Amniotic stem cell (primary cell): ENCODE data around the gene PIP4K2B.
A peak's percentile ranks its signal among the peaks of the same experiment; 100 is the strongest.

Experiments
- DNase-seq: peaks from one replicate; lab custom pipeline; 2025; lab: John Stamatoyannopoulos, UW

Gene PIP4K2B

DNA sequence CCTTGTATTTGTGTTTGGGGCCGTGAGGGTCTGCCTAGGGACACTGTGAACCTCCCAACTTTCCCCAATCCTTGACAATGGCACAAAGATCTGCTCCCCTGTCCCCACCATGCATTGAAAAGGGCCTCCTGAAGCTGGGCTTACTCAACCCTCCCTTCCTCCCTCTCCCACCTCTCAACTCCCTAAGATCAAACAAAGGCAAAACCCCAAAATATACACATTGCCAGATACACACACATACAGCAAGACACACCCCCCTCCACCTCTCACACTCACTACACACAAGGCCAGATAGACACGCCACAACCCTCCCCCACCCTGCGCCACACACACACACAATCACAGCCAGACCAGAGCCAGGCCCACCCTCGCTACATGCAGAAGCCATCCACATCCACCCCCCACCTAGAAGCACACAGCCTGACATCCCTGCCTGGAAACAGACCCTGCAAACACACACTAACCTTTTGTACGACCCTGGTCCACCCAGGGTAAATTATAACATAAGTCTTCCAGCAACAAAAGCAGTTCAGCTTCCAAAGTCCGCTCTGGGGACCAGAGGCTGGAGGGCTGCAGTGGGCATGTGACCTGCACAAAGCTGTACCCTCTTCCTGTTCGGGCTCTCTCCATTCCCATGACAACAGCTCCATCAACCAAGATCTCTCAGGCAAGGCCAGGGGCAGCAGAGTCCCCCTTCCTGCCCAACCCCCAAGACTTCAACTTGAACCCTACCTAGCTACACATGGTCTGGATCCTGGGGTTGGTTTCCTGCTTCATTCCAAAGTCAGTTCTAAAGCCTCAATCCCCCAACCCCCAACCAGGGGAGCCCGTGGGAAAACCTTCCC is 53.1 kb downstream of the PIP4K2B start:
- no peak for DNase-seq

- DNase-seq, result no peak
Measured at GRCh38 chr17:38745545-38745944, 53.8 kb downstream of the PIP4K2B start.

GRCh38 chr17:38743556-38744171 is 55.7 kb downstream of the PIP4K2B start:
- no peak for DNase-seq

DNA sequence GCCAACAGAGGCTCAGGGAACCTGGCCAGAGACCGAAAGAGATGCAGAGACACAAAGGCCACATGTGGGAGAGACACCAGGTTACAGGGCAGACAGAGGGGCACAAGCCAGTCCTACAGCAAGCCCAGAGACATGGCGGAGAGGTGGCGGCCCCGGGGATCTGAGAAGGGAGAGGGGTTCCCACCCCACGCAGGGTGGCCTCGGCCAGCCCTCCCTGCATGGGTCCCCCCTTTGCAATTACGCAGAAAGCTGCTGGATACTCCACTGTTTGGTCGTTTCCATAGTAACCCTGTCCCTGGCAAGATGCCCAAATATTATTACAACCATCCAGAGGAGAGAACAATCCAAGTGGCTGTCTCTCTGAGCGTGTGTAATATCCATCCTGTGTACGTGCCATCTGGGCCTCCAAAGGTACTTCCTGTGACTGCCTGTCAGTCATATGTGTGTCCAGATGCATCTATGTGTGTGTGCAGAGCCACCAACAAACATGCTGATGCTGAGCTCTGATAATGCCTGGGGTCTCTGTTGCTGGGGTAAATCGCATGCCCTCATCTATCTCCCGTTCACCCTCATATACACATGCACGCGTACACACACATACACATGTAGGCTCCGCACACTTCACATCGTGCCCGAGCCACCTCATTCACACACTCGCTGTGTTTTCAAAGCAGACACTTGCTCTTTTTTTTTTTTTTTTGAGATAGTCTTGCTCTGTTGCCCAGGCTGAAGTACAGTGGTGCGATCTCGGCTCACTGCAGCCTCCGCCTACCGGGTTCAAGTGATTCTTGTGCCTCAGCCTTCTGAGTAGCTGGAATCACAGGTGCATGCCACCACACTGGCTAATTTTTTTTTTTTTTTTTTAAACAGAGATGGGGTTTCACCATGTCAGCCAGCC is 56.7 kb downstream of the PIP4K2B start:
- DNase-seq, result no peak

DNA sequence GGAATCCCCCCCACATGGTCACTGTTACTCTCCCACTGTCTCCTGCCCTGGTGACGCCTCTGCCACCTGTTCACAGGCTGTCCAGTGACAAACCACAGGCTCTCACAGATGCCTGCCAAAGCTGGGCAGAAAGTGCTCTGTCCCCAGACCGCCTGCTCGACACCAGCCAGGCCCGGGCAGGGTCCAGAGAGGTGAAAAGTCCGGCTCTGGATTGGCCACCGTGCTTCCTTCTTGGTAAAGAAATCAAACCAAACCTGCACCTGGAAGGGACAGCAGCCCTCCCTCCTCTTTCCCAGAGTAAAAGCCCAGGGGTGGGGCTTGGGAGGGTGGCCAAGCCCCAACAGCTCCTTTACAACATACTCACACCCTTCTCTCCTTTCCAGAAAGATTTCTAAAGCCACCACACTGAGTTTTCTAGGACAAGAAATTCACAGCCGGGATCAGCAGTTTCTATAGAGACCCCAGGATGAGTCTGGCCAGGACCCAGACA is 57.4 kb downstream of the PIP4K2B start:
- DNase-seq, result no peak

GRCh38 chr17:38741461-38741860 is 57.9 kb downstream of the PIP4K2B start:
- no peak for DNase-seq

- no peak for DNase-seq
Measured at GRCh38 chr17:38740806-38741205, 58.5 kb downstream of the PIP4K2B start.

DNA sequence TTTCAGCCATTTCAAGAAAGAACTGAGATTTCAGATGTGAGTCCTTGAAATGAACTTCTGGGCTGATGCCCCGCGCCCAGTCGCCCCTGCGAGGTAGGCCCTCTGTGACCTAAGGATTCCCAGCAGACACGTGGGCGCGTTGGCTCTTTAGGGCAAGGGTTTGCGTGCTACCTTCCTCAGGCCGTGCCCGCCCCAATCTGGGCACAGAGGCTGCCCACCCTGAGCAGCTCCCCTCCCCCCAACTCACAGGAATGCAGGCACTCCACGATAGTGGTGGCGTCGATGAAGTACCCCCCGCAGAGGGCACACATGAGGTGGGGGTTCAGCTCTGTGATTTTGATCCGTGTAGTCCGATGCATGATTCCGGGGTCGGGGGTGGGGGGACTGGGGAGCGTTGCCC is 59.3 kb downstream of the PIP4K2B start:
- DNase-seq, result no peak

- DNase-seq, result no peak
Measured at GRCh38 chr17:38739305-38739704, 60.1 kb downstream of the PIP4K2B start.

- no peak for DNase-seq
Measured at GRCh38 chr17:38738686-38739085, 60.7 kb downstream of the PIP4K2B start.

DNA sequence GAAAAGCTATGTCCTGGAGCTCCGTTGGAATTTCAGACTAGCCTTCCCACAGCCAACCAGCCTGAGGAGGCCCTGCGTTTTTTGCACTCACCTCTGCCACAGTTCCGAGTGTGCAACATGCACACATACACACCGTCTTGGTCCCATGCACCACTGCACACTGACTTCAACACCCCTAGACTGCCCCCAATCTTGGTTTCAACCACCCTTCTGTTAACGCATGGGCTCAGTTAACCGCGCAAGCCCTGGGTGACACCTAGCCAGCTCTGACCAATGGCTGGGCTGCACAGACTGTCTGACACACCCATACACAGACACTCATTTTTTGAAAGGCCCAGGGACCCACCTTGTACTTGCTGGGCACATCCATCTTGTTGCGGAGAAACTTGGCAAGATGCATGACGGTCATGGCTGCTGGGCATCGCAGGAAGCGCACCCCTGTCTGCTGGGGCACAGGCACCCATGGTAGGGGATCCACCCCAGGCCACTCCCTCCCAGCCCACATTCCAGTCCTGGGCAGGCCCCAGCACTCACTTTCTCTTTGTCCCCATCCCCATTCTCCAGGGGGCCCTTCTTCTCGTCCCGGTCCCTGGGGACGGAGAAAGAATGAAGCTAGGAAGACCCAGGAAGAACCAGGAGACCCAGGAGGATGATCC is 61.2 kb downstream of the PIP4K2B start:
- DNase-seq, result no peak

DNA sequence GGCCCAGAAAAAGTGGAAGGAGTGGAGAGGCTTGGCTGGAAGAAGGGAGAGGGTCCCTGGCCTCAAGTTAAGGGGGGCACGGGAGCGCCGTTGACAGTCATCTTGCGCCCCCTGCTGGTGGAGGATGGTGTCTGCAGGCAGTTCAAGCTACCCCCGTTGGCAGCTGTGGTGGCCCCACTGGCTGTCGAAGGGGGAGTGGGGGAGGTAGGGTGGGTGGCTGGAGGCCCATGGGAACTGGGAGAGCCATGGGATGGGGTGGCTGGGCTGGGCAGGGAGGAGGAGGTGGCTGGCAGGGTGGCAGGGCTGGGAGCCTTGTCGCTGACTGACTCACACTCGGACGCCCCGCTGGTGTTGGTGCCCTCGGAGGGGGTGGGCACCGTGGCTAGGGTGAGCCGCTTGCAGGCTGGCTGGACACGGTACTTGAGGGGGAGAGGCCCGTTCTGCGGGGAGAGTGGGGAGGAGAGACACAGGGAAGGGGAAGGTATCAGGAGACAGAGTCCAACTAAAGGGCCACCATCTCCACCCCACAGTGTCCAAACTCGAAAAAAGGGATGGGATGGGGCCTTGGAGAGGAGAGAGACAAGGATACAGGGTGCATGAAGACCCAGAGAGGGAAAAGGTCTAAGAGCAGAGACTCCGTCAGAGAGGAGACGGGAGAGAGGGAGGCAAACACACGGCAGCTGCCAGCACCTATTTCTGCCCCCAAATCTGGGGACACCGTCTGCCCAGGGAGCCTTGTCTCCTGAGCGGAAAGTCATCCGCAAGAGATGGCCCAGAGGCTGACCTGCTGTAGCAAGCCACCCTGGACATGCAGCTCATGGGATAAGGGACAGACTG is 64.0 kb downstream of the PIP4K2B start:
- peak; percentile 38 for DNase-seq

- no peak for DNase-seq
Measured at GRCh38 chr17:38733982-38734973, 65.1 kb downstream of the PIP4K2B start.

DNA sequence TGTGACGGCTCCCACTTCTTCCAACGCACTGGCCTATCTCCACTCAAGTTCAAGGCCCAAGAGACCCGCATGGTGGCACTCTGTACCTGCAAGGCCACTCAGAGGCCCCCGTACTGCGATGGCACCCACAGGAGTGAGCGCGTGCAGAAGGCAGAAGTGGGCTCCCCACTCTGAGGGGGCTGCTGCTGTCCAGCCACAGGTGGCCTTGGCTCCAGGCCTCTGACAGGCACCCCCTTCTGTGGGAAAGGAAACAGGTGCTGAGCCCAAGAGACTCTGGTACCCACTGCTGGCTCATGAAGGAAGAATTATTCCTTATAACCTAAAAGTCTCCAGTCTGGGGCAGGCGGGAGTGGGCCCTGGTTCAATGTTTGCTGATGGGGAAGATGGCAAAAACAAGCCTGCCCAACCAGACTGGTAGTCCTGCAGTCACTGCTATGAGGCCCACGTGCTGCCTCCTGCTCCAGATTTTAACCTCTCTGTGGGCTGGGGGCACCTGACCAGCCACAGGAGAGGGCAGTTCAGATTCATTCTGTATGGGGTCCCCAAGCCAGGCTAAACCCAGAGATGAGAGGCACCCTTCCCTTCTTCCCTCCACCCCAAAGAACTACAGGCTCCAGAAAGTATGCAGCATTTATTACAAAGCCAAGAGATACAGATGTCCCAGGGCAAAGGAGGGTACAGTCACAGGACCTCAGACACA is 65.9 kb downstream of the PIP4K2B start:
- no peak for DNase-seq

DNA sequence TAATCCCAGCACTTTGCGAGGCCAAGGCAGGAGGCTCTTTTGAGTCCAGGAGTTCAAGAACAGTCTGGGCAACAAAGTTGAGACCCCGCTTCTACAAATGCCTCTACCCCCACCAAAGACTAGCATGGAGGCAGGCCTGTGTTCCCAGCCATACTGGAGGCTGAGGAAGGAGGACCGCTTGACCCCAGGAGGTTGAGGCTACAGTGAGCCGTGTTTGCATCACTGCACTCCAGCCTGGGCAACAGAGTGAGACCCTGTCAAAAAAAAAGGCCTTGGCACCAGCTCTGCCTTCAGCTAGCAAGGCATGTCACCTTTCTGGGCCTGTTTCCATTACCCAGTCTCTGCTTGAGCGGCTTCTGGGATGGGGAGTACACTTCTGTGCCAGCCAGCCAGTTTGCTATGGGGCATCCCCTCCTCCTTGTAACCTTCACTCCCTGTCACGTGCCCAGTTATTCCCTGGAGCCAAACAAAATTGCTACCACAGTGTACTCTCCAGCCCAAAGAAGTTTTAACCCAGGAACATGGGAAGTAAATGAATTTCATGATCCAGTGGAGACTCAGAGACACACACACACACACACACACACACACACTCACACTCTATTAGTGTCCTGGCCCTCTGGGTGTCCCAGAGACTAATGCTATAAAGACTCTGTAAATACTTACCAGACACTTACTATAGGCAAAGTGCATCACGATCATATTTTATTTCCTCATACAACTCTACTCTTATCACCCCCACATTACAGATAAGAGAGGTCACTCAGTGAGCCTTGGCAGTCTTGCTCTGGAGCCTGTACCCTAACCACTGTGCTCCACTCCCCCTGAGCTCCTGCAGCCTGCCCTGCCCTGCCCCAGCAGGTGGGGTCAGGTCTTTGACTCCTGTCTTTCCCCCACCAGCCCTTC is 66.7 kb downstream of the PIP4K2B start:
- no peak for DNase-seq

GRCh38 chr17:38731526-38732294 is 67.6 kb downstream of the PIP4K2B start:
- no peak for DNase-seq
